ENCODE measurements around the gene TMEM127. TPM values are rescaled to one million over a fixed set of nuclear protein-coding genes. Genes with fewer than 3 reads are reported as not detected.

Gene TMEM127
- total RNA-seq, 1 donor: 27.2 TPM

- H3K4me3 ChIP-seq (ENCODE audit: low read depth, low read length): no peak overlapping the region
- TF ChIP-seq CTCF (IDR thresholded peaks at IDR 0.05; ENCODE audit: insufficient read depth, low read depth, low read length): no peak
- no peak for DNase-seq (ENCODE audit: low read depth)
Measured at GRCh38 chr2:96274355-96275056, 8.7 kb upstream of the TMEM127 start.

GRCh38 chr2:96273763-96274162, 8.0 kb upstream of the TMEM127 start:
- no peak overlapping the region for H3K4me3 ChIP-seq (ENCODE audit: low read depth, low read length)
- TF ChIP-seq CTCF (IDR thresholded peaks at IDR 0.05; ENCODE audit: insufficient read depth, low read depth, low read length): no peak
- no peak for DNase-seq (ENCODE audit: low read depth)

GRCh38 chr2:96271995-96272394, 6.2 kb upstream of the TMEM127 start:
- peak; percentile 2 for TF ChIP-seq CTCF (IDR thresholded peaks at IDR 0.05; ENCODE audit: insufficient read depth, low read depth, low read length)
- H3K4me3 ChIP-seq (ENCODE audit: low read depth, low read length): no peak overlapping the region
- DNase-seq (ENCODE audit: low read depth): no peak

- no peak for DNase-seq (ENCODE audit: low read depth)
- H3K4me3 ChIP-seq (ENCODE audit: low read depth, low read length): peak overlapping the region; percentile 93
- peak; percentile 49 for TF ChIP-seq CTCF (IDR thresholded peaks at IDR 0.05; ENCODE audit: insufficient read depth, low read depth, low read length)
Measured at GRCh38 chr2:96267159-96267971, 1.6 kb upstream of the TMEM127 start.

- no peak for TF ChIP-seq CTCF (IDR thresholded peaks at IDR 0.05; ENCODE audit: insufficient read depth, low read depth, low read length)
- DNase-seq (ENCODE audit: low read depth): peak; percentile 36
- H3K4me3 ChIP-seq (ENCODE audit: low read depth, low read length): peak overlapping the region; percentile 93
Measured at GRCh38 chr2:96265349-96265839, 403 bp downstream of the TMEM127 start.

- peak overlapping the region; percentile 93 for H3K4me3 ChIP-seq (ENCODE audit: low read depth, low read length)
- peak; percentile 43 for DNase-seq (ENCODE audit: low read depth)
- TF ChIP-seq CTCF (IDR thresholded peaks at IDR 0.05; ENCODE audit: insufficient read depth, low read depth, low read length): peak; percentile 55
Measured at GRCh38 chr2:96264656-96265348, 995 bp downstream of the TMEM127 start.

All from fibroblast of villous mesenchyme (primary cell).